Endothelial cell (in vitro differentiated cells): ENCODE results near the gene POPDC3. TPM values are rescaled to one million over a fixed set of nuclear protein-coding genes. Genes with fewer than 3 reads are reported as not detected.
"Not testable (repeated sequence)": the region's sequence is repeated elsewhere in the genome, so short reads cannot be mapped to it uniquely, and the experiment has no call there.

Source experiments
- DNase-seq: peaks from one replicate; pipeline ENCODE4 v3.0.0; 2021; ENCODE audit warnings: low spot score
- H3K27ac Mint-ChIP-seq: one replicate; pipeline ENCODE4 v1.8.0; 2021; ENCODE audit warnings: mixed read lengths, inconsistent platforms; ENCODE audit not compliant: unreplicated experiment
- H3K27me3 Mint-ChIP-seq: one replicate; pipeline ENCODE4 v1.8.0; 2021; ENCODE audit warnings: mild to moderate bottlenecking, moderate library complexity, mixed read lengths, inconsistent platforms; ENCODE audit not compliant: unreplicated experiment
- H3K36me3 Mint-ChIP-seq: one replicate; pipeline ENCODE4 v1.8.0; 2021; ENCODE audit warnings: mild to moderate bottlenecking, low read depth, mixed read lengths, inconsistent platforms; ENCODE audit not compliant: unreplicated experiment
- H3K4me1 Mint-ChIP-seq: one replicate; pipeline ENCODE4 v1.8.0; 2021; ENCODE audit warnings: mild to moderate bottlenecking, mixed read lengths, inconsistent platforms; ENCODE audit not compliant: unreplicated experiment
- H3K4me3 Mint-ChIP-seq: one replicate; pipeline ENCODE4 v1.8.0; 2021; ENCODE audit warnings: mild to moderate bottlenecking, mixed read lengths, inconsistent platforms; ENCODE audit not compliant: unreplicated experiment
- H3K9me3 Mint-ChIP-seq: one replicate; pipeline ENCODE4 v1.8.0; 2021; ENCODE audit warnings: mixed read lengths, inconsistent platforms; ENCODE audit not compliant: unreplicated experiment
- total RNA-seq: library from RNA; stranded (reverse); fragmentation: NEBNext Ultra II Directional; extraction: Animal tissue kit (Norgen Biotek cat#: 25700); gene quantifications from one replicate; pipeline ENCODE4 v1.2.1, GENCODE V29; 2021; ENCODE audit not compliant: unreplicated experiment
- TF ChIP-seq, protein P1 (sequence below): fragments of 200-600 bp; sonication (generic); IDR thresholded peaks from one replicate; pipeline ENCODE4 v1.5.0; 2021; ENCODE audit warnings: antibody characterized with exemption; ENCODE audit not compliant: unreplicated experiment

POPDC3 gene
- total RNA-seq, 1 donor from 2014 or later, result 5.2 TPM

DNA sequence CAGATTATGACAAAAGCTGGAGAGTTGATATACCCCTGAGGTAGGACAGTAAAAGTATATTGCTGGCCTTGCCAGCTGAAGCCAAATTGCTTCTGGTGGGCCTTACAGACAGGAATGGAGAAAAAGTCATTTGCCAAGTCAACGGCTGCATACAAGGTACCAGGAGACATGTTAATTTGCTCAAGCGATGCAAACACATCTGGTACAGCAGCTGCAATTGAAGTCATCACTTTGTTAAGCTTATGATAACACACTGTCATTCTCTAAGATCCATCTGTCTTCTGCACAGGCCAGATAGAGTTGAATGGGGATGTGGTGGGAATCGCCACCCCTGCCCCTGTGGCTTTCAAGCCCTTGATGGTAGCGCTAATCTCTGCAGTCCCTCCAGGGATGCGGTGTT is 40.4 kb upstream of the POPDC3 start:
- Mint-ChIP-seq H3K27me3 (peaks cover 3% of the 10 kb centered on the region), H3K9me3 (no peaks in the 10 kb centered on the region), H3K4me1 (no peaks in the 10 kb centered on the region), H3K36me3 (no peaks in the 10 kb centered on the region), H3K4me3 (no peak overlapping the region), H3K27ac (no peak overlapping the region)
- no peak for DNase-seq
- TF ChIP-seq, protein P1, sequence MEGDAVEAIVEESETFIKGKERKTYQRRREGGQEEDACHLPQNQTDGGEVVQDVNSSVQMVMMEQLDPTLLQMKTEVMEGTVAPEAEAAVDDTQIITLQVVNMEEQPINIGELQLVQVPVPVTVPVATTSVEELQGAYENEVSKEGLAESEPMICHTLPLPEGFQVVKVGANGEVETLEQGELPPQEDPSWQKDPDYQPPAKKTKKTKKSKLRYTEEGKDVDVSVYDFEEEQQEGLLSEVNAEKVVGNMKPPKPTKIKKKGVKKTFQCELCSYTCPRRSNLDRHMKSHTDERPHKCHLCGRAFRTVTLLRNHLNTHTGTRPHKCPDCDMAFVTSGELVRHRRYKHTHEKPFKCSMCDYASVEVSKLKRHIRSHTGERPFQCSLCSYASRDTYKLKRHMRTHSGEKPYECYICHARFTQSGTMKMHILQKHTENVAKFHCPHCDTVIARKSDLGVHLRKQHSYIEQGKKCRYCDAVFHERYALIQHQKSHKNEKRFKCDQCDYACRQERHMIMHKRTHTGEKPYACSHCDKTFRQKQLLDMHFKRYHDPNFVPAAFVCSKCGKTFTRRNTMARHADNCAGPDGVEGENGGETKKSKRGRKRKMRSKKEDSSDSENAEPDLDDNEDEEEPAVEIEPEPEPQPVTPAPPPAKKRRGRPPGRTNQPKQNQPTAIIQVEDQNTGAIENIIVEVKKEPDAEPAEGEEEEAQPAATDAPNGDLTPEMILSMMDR, result no peak

DNA sequence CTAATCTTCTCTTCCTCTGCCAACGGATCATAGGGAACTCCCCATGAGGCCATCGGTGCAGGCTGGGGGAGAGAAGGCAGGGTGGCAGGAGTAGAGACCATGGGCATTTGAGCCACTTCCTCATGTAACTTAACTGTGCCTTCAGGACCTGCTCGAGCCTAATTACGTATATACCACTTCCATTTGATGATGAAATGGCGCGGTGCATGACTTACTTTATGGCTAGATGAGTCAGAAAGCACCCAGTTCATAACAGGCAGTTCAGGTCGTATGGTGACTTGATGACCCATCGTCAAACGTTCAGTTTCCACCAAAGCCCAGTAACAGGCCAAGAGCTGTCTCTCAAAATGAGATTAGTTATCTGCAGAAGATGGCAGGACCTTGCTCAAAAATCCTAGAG is 39.4 kb upstream of the POPDC3 start:
- not testable (repeated sequence) for H3K27ac Mint-ChIP-seq, H3K4me3 Mint-ChIP-seq, H3K4me1 Mint-ChIP-seq, DNase-seq, H3K9me3 Mint-ChIP-seq, H3K27me3 Mint-ChIP-seq, H3K36me3 Mint-ChIP-seq

DNA sequence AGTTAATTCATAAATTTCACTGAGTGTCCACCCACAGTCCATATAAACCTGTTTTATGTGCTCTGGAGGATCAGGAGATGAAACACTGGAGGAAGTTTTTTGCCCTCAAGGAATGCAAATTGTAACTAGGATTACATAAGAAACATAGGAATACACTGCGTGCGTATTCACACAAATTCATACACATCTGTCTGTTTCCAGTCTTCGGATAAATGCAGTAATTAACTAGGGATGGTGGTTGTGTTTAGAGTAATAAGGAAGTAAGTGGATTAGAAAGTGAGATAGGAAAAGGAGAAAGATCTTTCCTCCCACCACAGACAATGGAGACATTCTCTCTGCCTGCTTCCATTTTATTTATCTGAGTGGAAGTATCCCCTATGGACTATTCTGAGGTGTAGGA is 35.7 kb upstream of the POPDC3 start:
- no peak overlapping the region for H3K27ac Mint-ChIP-seq

DNA sequence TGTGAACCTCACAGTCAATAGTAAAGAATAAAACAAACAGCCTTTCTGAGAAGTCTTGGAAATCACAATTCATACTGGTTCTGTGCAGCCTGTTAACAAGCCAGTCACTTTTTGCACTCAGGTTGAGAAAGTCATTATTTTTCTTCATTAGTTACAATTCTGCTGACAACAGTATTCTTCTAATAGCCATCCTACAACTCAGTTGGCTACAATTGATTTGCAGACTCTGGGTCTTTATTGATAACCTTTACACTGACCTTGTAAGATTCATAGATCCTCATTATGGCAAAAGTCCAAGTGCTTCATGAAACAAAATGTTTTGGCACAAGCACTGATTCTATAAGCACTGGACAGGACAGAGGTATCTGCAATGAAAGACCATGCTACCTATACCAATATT is 34.9 kb upstream of the POPDC3 start:
- Mint-ChIP-seq H3K4me1 (no peaks in the 10 kb centered on the region), H3K27ac (no peak overlapping the region), H3K27me3 (peaks cover 2% of the 10 kb centered on the region), H3K36me3 (no peaks in the 10 kb centered on the region), H3K9me3 (no peaks in the 10 kb centered on the region), H3K4me3 (no peak overlapping the region)
- TF ChIP-seq, protein P1, result no peak
- no peak for DNase-seq

More for the DNA sequence above, 35.7 kb upstream of the POPDC3 start:
- no peaks in the 10 kb centered on the region for H3K4me1 Mint-ChIP-seq
- no peak for DNase-seq
- H3K27me3 Mint-ChIP-seq, result peaks cover 2% of the 10 kb centered on the region
- H3K9me3 Mint-ChIP-seq, result no peaks in the 10 kb centered on the region
- TF ChIP-seq, protein P1, result no peak
- no peaks in the 10 kb centered on the region for H3K36me3 Mint-ChIP-seq
- no peak overlapping the region for H3K4me3 Mint-ChIP-seq

DNA sequence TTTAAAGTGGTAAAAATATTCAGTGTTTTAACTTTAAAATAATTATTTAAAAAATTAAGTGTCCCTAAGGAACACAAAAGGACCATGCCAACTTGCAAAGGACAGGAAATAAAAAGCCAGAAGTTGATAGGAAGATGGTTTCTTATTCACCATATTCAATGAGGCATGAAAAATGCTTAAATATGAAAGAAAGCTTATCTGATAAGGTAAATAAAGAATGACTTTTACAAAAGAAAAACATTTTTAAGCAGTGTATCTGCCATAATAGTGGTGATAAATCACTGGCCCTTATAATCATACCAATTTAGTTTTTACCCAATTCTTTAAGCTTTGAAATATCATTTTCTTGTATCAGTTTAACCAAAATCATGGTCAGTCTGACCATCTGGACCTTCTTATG is 33.5 kb upstream of the POPDC3 start:
- Mint-ChIP-seq H3K27ac (no peak overlapping the region), H3K4me3 (no peak overlapping the region), H3K9me3 (no peaks in the 10 kb centered on the region), H3K4me1 (no peaks in the 10 kb centered on the region), H3K27me3 (peaks cover 3% of the 10 kb centered on the region), H3K36me3 (no peaks in the 10 kb centered on the region)
- DNase-seq, result no peak
- TF ChIP-seq, protein P1, result no peak

DNA sequence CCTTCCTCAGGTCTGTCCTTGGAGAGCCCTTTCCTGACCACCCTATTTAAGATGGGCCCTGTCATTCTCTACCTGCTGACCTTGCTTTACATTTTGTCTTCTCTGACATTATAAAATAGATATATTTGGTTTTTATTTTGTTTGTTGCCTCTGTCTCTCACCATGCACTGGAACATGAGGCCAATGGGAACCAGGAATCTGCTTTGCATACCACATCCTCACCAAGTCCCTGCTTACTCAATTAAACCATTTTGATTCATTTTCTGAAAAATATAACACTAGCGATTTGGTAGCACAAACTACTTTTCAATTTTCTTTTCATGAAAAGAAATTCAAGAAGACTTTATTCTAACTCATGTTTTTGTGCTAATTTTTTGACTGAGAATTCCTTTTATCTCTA is 32.8 kb upstream of the POPDC3 start:
- H3K9me3 Mint-ChIP-seq, result no peaks in the 10 kb centered on the region
- H3K27ac Mint-ChIP-seq, result no peak overlapping the region
- H3K4me3 Mint-ChIP-seq, result no peak overlapping the region
- DNase-seq, result no peak
- TF ChIP-seq, protein P1, result no peak
- H3K36me3 Mint-ChIP-seq, result no peaks in the 10 kb centered on the region
- no peaks in the 10 kb centered on the region for H3K4me1 Mint-ChIP-seq
- peaks cover 3% of the 10 kb centered on the region for H3K27me3 Mint-ChIP-seq
